K562 (cell line): ENCODE data around the gene KLK10. TPM values are rescaled to one million over a fixed set of nuclear protein-coding genes. Genes with fewer than 3 reads are reported as not detected.

Experiments used
- ATAC-seq: fragments of 200-7000 bp; cut with Tn5 transposase; 3 replicates; pipeline ENCODE4 v1.9.1; 2020; ENCODE audit warnings: moderate library complexity
- BruUV-seq: library from RNA; stranded (reverse); fragments of 400-500 nt; replicated peaks from 2 replicates; lab custom pipeline; 2021; lab: Mats Ljungman, UMichigan
- CTCF ChIA-PET: fragments of 300-600 bp; formaldehyde crosslinking; extraction: SDS; loops from one replicate; lab custom pipeline; 2021; ENCODE audit warnings: low intra/inter-chr PET ratio; lab: Yijun Ruan, JAX
- POLR2A ChIA-PET: fragments of 300-600, 350-650 bp; sonication (Branson Sonifier 250); formaldehyde crosslinking; extraction: SDS; loops from one replicate; lab custom pipeline; 2021; ENCODE audit warnings: antibody characterized with exemption, inconsistent platforms; lab: Yijun Ruan, JAX
- DNase-seq, 4 experiments: peaks; one replicate each; pipeline versions ENCODE4 v3.0.0 to v3.0.0-alpha.2; 2011 to 2018; ENCODE audit warnings: low spot score in 3 of 4, mixed read lengths in 3 of 4; ENCODE audit errors: extremely low read depth in 1 of 4
- FAIRE-seq: peaks from 2 replicates; lab custom pipeline; 2011; peaks lifted over from hg19 to GRCh38; lab: Jason Lieb, UNC
- H2AFZ ChIP-seq: 2 replicates; pipeline ENCODE4 v1.6.0; 2011; ENCODE audit warnings: low read depth, low read length, control low read depth, inconsistent platforms
- H3K27ac ChIP-seq: fragments of 200-600 bp; 3 replicates; pipeline ENCODE4 v1.8.0; 2011; ENCODE audit warnings: low read depth, mild to moderate bottlenecking, control low read depth, inconsistent platforms, low read length, moderate library complexity, mixed read lengths; ENCODE audit errors: extremely low read depth
- H3K27me3 ChIP-seq, 2 experiments: fragments of 300-600 bp in 1 of 2; 2 replicates in 1 of 2; 3 replicates in 1 of 2; pipeline versions ENCODE4 v1.6.0 to v1.8.0; 2011; ENCODE audit warnings: inconsistent platforms in 2 of 2, low read length in 2 of 2, mild to moderate bottlenecking in 1 of 2, mixed read lengths in 1 of 2, moderate library complexity in 1 of 2; ENCODE audit not compliant: control insufficient read depth in 2 of 2, insufficient read depth in 2 of 2
- H3K36me3 ChIP-seq: fragments of 300-600 bp; 3 replicates; pipeline ENCODE4 v1.8.0; 2011; ENCODE audit warnings: mild to moderate bottlenecking, low read length, inconsistent platforms; ENCODE audit not compliant: control insufficient read depth, insufficient read depth
- H3K4me1 ChIP-seq, 2 experiments: fragments of 200-600 bp in 1 of 2; replicated peaks in 1 of 2; 2 replicates in 1 of 2; 3 replicates in 1 of 2; pipeline versions ENCODE4 v1.5.1 to v1.8.0; 2011; ENCODE audit warnings: inconsistent platforms in 2 of 2, low read length in 2 of 2, mild to moderate bottlenecking in 1 of 2, mixed read lengths in 1 of 2, moderate library complexity in 1 of 2; ENCODE audit not compliant: control insufficient read depth in 2 of 2, insufficient read depth in 2 of 2
- H3K4me2 ChIP-seq: 2 replicates; pipeline ENCODE4 v1.6.1; 2011; ENCODE audit warnings: low read length, control low read depth, inconsistent platforms, mixed read lengths; ENCODE audit not compliant: insufficient read depth
- H3K4me3 ChIP-seq: fragments of 200-600 bp; sonication (generic), shearing (Covaris generic); 2 replicates; pipeline ENCODE4 v1.5.1; 2016; ENCODE audit warnings: control low read depth, inconsistent platforms
- H3K79me2 ChIP-seq: fragments of 200-600 bp; 3 replicates; pipeline ENCODE4 v1.8.0; 2011; ENCODE audit warnings: low read length, inconsistent platforms; ENCODE audit not compliant: control insufficient read depth, insufficient read depth
- H3K9ac ChIP-seq, 2 experiments: 2 replicates each; pipeline versions ENCODE4 v1.6.0 to v1.6.1; 2011; ENCODE audit warnings: low read depth in 2 of 2, low read length in 2 of 2, control low read depth in 1 of 2, inconsistent platforms in 1 of 2, mild to moderate bottlenecking in 1 of 2, mixed read lengths in 1 of 2; ENCODE audit not compliant: insufficient read depth in 1 of 2
- H3K9me1 ChIP-seq: one replicate; pipeline ENCODE4 v1.6.0; 2011; ENCODE audit warnings: inconsistent platforms, mild to moderate bottlenecking, low read length, moderate library complexity; ENCODE audit not compliant: control insufficient read depth, insufficient read depth
- H3K9me3 ChIP-seq: replicated peaks from 2 replicates; pipeline ENCODE4 v1.5.1; 2011; ENCODE audit warnings: low read depth, low read length, inconsistent platforms; ENCODE audit not compliant: control insufficient read depth, insufficient read depth
- H4K20me1 ChIP-seq: replicated peaks from 2 replicates; pipeline ENCODE4 v1.6.1; 2011; ENCODE audit warnings: low read length, inconsistent platforms, mixed read lengths; ENCODE audit not compliant: control insufficient read depth, insufficient read depth
- BCOR ChIP-seq: fragments of 450-650 bp; IDR thresholded peaks from 2 replicates; pipeline ENCODE4 v1.6.1; 2016
- CGGBP1 ChIP-seq: fragments of 250-450 bp; sonication (Bioruptor Pico); IDR thresholded peaks from 2 replicates; pipeline ENCODE4 v1.9.0; 2021; ENCODE audit warnings: mild to moderate bottlenecking
- E2F1 ChIP-seq: sonication (generic); formaldehyde crosslinking; IDR thresholded peaks from 2 replicates; pipeline ENCODE4 v1.8.1; 2023; ENCODE audit warnings: mild to moderate bottlenecking, missing genetic modification reagents, moderate library complexity
- EGR1 ChIP-seq: fragments of 450-650 bp; conservative IDR thresholded peaks from 2 replicates; pipeline ENCODE4 v1.6.1; 2017; ENCODE audit warnings: mild to moderate bottlenecking
- ELF4 ChIP-seq: fragments of 450-650 bp; formaldehyde crosslinking; IDR thresholded peaks from 2 replicates; pipeline ENCODE4 v1.4.0; 2022; ENCODE audit warnings: missing genetic modification characterization
- FOXK1 ChIP-seq: sonication (generic); formaldehyde crosslinking; IDR thresholded peaks from 2 replicates; pipeline ENCODE4 v1.8.0; 2022; ENCODE audit warnings: missing genetic modification reagents, mild to moderate bottlenecking, borderline replicate concordance
- GATAD2A ChIP-seq: fragments of 450-650 bp; IDR thresholded peaks from 2 replicates; pipeline ENCODE4 v1.6.1; 2017
- NFRKB ChIP-seq: fragments of 450-650 bp; IDR thresholded peaks from 2 replicates; pipeline ENCODE4 v1.6.1; 2016; ENCODE audit warnings: low read depth
- NFYB ChIP-seq: IDR thresholded peaks from 2 replicates; pipeline ENCODE4 v1.6.1; 2011; ENCODE audit warnings: mild to moderate bottlenecking, moderate library complexity; ENCODE audit not compliant: insufficient read length; ENCODE audit errors: extremely low read depth
- PBX2 ChIP-seq, 2 experiments: IDR thresholded peaks in 1 of 2; conservative IDR thresholded peaks in 1 of 2; 2 replicates each; pipeline ENCODE4 v1.6.1; 2016; ENCODE audit warnings: low read depth in 2 of 2, mild to moderate bottlenecking in 1 of 2, missing compliant biosample characterization in 1 of 2, missing genetic modification characterization in 1 of 2, moderate library complexity in 1 of 2
- PRMT5 ChIP-seq: sonication (generic); formaldehyde crosslinking; IDR thresholded peaks from 2 replicates; pipeline ENCODE4 v1.5.0; 2020; ENCODE audit warnings: missing genetic modification reagents
- TAL1 ChIP-seq: fragments of 450-650 bp; IDR thresholded peaks from 2 replicates; pipeline ENCODE4 v1.6.1; 2016; ENCODE audit warnings: mild to moderate bottlenecking
- TCF7L2 ChIP-seq: fragments of 150-350 bp; IDR thresholded peaks from 2 replicates; pipeline ENCODE4 v1.6.1; 2016; ENCODE audit warnings: low read depth, mild to moderate bottlenecking, low read length, moderate library complexity
- YY1 ChIP-seq, 3 experiments: IDR thresholded peaks; 2 replicates each; pipeline ENCODE4 v1.6.1; 2011; ENCODE audit warnings: low read length in 2 of 3, mild to moderate bottlenecking in 2 of 3, moderate library complexity in 2 of 3, borderline replicate concordance in 1 of 3, control low read depth in 1 of 3, low read depth in 1 of 3; ENCODE audit not compliant: insufficient read depth in 3 of 3, insufficient replicate concordance in 2 of 3, control insufficient read depth in 1 of 3, insufficient read length in 1 of 3; ENCODE audit errors: extremely low read depth in 1 of 3
- ZBTB33 ChIP-seq: sonication (generic); formaldehyde crosslinking; IDR thresholded peaks from 2 replicates; pipeline ENCODE4 v1.8.1; 2023; ENCODE audit warnings: mild to moderate bottlenecking, missing genetic modification reagents
- ZFP1 ChIP-seq: fragments of 450-650 bp; formaldehyde crosslinking; IDR thresholded peaks from 2 replicates; pipeline ENCODE4 v1.4.0; 2020; ENCODE audit warnings: mild to moderate bottlenecking, mixed read lengths
- WGBS: fragments of 100-300 bp; shearing (Covaris generic); methylation state at CpG from one replicate; pipeline ENCODE4 v1.1.6; 2016; ENCODE audit warnings: low coverage, mixed read lengths; ENCODE audit not compliant: insufficient coverage; ENCODE audit errors: missing lambda C conversion rate; 5-methylcytosine and 5-hydroxymethylcytosine counted together
- in situ Hi-C: fragments of 300-500 bp; cut with MboI; formaldehyde crosslinking; loops from 4 replicates; pipeline ENCODE4 v1.15.0; 2018; ENCODE audit warnings: inconsistent platforms, mixed read lengths
- intact Hi-C: fragments of 100-400 bp; cut with micrococcal nuclease; formaldehyde crosslinking; loops from 2 replicates; pipeline ENCODE4 v1.14.2; 2022
- polyA plus RNA-seq, 8 experiments: library from polyadenylated mRNA; depleted of rRNA in 4 of 8; stranded (reverse) in 5 of 8; unstranded in 3 of 8; fragments of >200 nt; fragmentation: Nextera tagmentation in 2 of 8; fragmentation: Illumina TruSeq in 1 of 8; extraction: Ambion mirVana in 2 of 8; extraction: Trizol in 1 of 8; gene quantifications; 2 replicates each; pipeline versions ENCODE4 v1.2.1 to v1.2.3, GENCODE V29; 2011 to 2014; ENCODE audit warnings: inconsistent platforms in 1 of 8, missing spikeins in 1 of 8
- total RNA-seq, 7 experiments: library from RNA; depleted of rRNA in 6 of 7; stranded (reverse); fragments of >200 nt in 6 of 7; fragmentation: Illumina TruSeq in 2 of 7; extraction: Trizol in 2 of 7; gene quantifications; 2 replicates each; pipeline versions ENCODE4 v1.2.1 to v1.2.3, GENCODE V29; 2011 to 2021; ENCODE audit warnings: low replicate concordance in 1 of 7

The KLK10 gene
- total and polyA plus RNA-seq, 9 of the 15 experiments (the other 6 are each of a cell fraction or from before 2014, with no cell fraction given), result 0.11 TPM; not detected in 8

- TF ChIP-seq PRMT5 (CRISPR knock-in tag), result no peak
- TF ChIP-seq GATAD2A, result no peak
- no peak for TF ChIP-seq FOXK1 (CRISPR knock-in tag)
- no peak for TF ChIP-seq NFYB
Measured at GRCh38 chr19:51024924-51025323, 5.4 kb upstream of the KLK10 start (continued).

GRCh38 chr19:51023946-51024345 is 4.4 kb upstream of the KLK10 start:
- H3K4me2 ChIP-seq, result no peak overlapping the region
- no TSS peak for BruUV-seq
- 2% methylated on average over 11 of the region's 11 CpGs for WGBS
- CTCF ChIA-PET, result no interaction called here
- POLR2A ChIA-PET, result no interaction called here
- peaks cover 4 to 19% of the 10 kb centered on the region in 2 experiments for H3K4me1 ChIP-seq
- H3K27ac ChIP-seq, result no peak overlapping the region
- DNase-seq (no peak), FAIRE-seq (no peak), ATAC-seq (no peak)
- peaks cover 25 to 64% of the 10 kb centered on the region in 2 experiments for H3K27me3 ChIP-seq
- H3K9ac ChIP-seq, result no peak overlapping the region
- H3K9me3 ChIP-seq, result no peaks in the 10 kb centered on the region
- no peaks in the 10 kb centered on the region for H3K36me3 ChIP-seq
- no peak overlapping the region for H2AFZ ChIP-seq
- in situ Hi-C loops, result loop anchor here (5.0 kb wide), 1 partner anchor 68 kb away; no protein-coding TSS in a partner anchor
- H3K79me2 ChIP-seq, result no peaks in the 10 kb centered on the region
- intact Hi-C loops, result no loop called here
- 0 out of 2 replicates have a peak, but pooled peaks cover 8% of the 10 kb centered on the region for H4K20me1 ChIP-seq
- no peak overlapping the region for H3K4me3 ChIP-seq
- H3K9me1 ChIP-seq, result no peaks in the 10 kb centered on the region
- TF ChIP-seq PBX2 (CRISPR knock-in tag; IDR thresholded peaks at IDR 0.05; ENCODE audit: low read depth), result no peak
- TF ChIP-seq PBX2 (tag; conservative IDR thresholded peaks at IDR 0.05; ENCODE audit: low read depth), result no peak
- TF ChIP-seq EGR1, result no peak
- TF ChIP-seq E2F1, result no peak
- no peak for TF ChIP-seq TAL1
- no peak for TF ChIP-seq TCF7L2
- no peak for TF ChIP-seq ZFP1 (CRISPR knock-in tag)
- no peak for TF ChIP-seq CGGBP1
- no peak for TF ChIP-seq YY1 (IDR thresholded peaks at IDR 0.05; ENCODE audit: borderline replicate concordance in 1 of 3, control insufficient read depth in 1 of 3, extremely low read depth in 1 of 3, insufficient read depth in 3 of 3, insufficient read length in 1 of 3, insufficient replicate concordance in 2 of 3, low read depth in 1 of 3, low read length in 2 of 3)
- no peak for TF ChIP-seq BCOR
- no peak for TF ChIP-seq NFRKB
- TF ChIP-seq ZBTB33 (CRISPR knock-in tag), result no peak
- no peak for TF ChIP-seq ELF4 (CRISPR knock-in tag)
